Fibroblast of lung (primary cell): Measurements from ENCODE around the gene DOCK4. TPM values are rescaled to one million over a fixed set of nuclear protein-coding genes. Genes with fewer than 3 reads are reported as not detected.

Experiments
- DNase-seq, 2 donors: peaks; one replicate each; pipeline versions ENCODE4 v3.0.0 to v3.0.0-alpha.2; 2010; ENCODE audit warnings: low read depth in 2 of 2
- H2AFZ ChIP-seq: 2 replicates; pipeline ENCODE4 v1.5.1; 2012; ENCODE audit warnings: low read length, control low read depth, inconsistent platforms
- H3K27ac ChIP-seq: 2 replicates; pipeline ENCODE4 v1.5.1; 2011; ENCODE audit warnings: low read length, control low read depth; ENCODE audit not compliant: insufficient read depth
- H3K27me3 ChIP-seq: 2 replicates; pipeline ENCODE4 v1.5.1; 2011; ENCODE audit warnings: mild to moderate bottlenecking, low read length; ENCODE audit not compliant: control insufficient read depth, insufficient read depth
- H3K36me3 ChIP-seq: 2 replicates; pipeline ENCODE4 v1.5.1; 2011; ENCODE audit warnings: low read length; ENCODE audit not compliant: control insufficient read depth, insufficient read depth
- H3K4me1 ChIP-seq: 2 replicates; pipeline ENCODE4 v1.5.1; 2011; ENCODE audit warnings: low read length; ENCODE audit not compliant: control insufficient read depth, insufficient read depth; ENCODE audit errors: extremely low read depth
- H3K4me2 ChIP-seq: 2 replicates; pipeline ENCODE4 v1.5.1; 2011; ENCODE audit warnings: low read length, control low read depth; ENCODE audit not compliant: insufficient read depth; ENCODE audit errors: extremely low read depth
- H3K4me3 ChIP-seq, 4 experiments: fragments of 200-600 bp in 1 of 4; sonication (generic) in 1 of 4; replicated peaks in 1 of 4; 2 replicates each; pipeline ENCODE4 v1.5.1; 2011 to 2016; ENCODE audit warnings: low read length in 4 of 4, low read depth in 3 of 4, mild to moderate bottlenecking in 3 of 4, control low read depth in 2 of 4, inconsistent platforms in 1 of 4, mixed read lengths in 1 of 4; ENCODE audit not compliant: insufficient read depth in 1 of 4; ENCODE audit errors: control extremely low read depth in 1 of 4
- H3K79me2 ChIP-seq: 2 replicates; pipeline ENCODE4 v1.5.1; 2012; ENCODE audit warnings: mild to moderate bottlenecking, low read length, inconsistent platforms; ENCODE audit not compliant: control insufficient read depth, insufficient read depth
- H3K9ac ChIP-seq: 2 replicates; pipeline ENCODE4 v1.5.1; 2011; ENCODE audit warnings: mild to moderate bottlenecking, low read length, control low read depth; ENCODE audit not compliant: insufficient read depth
- H3K9me3 ChIP-seq: 2 replicates; pipeline ENCODE4 v1.5.1; 2012; ENCODE audit warnings: low read depth, low read length; ENCODE audit not compliant: control insufficient read depth, insufficient read depth
- H4K20me1 ChIP-seq: 2 replicates; pipeline ENCODE4 v1.5.1; 2011; ENCODE audit warnings: low read length; ENCODE audit not compliant: control insufficient read depth, insufficient read depth; ENCODE audit errors: extremely low read depth
- EZH2 ChIP-seq: IDR thresholded peaks from 2 replicates; pipeline ENCODE4 v1.5.1; 2012; ENCODE audit warnings: low read length, control low read depth, mild to moderate bottlenecking; ENCODE audit errors: missing control alignments
- polyA plus RNA-seq, 2 donors: library from polyadenylated mRNA; depleted of rRNA in 1 of 2; stranded (reverse) in 1 of 2; unstranded in 1 of 2; fragments of >200 nt; gene quantifications; 2 replicates each; pipeline ENCODE4 v1.2.1, GENCODE V29; 2011 to 2012; ENCODE audit warnings: missing spikeins in 1 of 2
- total RNA-seq: library from RNA; depleted of rRNA; stranded (reverse); fragments of >200 nt; gene quantifications from 2 replicates; pipeline ENCODE4 v1.2.1, GENCODE V29; 2014
- TF ChIP-seq, protein P1 (sequence below), 2 donors: IDR thresholded peaks in 1 of 2; conservative IDR thresholded peaks in 1 of 2; 1 replicate in 1 of 2; 2 replicates in 1 of 2; pipeline ENCODE4 v1.5.1; 2011 to 2012; ENCODE audit warnings: low read length in 2 of 2, control low read depth in 1 of 2, inconsistent platforms in 1 of 2, low read depth in 1 of 2, mild to moderate bottlenecking in 1 of 2

The DOCK4 gene
- total and polyA plus RNA-seq, 2 donors (not counting 1 experiment from before 2014, with no cell fraction given): 20.8 to 39.3 TPM

- Histone ChIP-seq H3K79me2 (no peaks in the 10 kb centered on the region), H3K4me1 (no peaks in the 10 kb centered on the region), H3K27ac (no peak overlapping the region), H4K20me1 (no peaks in the 10 kb centered on the region), H3K9ac (no peak overlapping the region), H3K36me3 (no peaks in the 10 kb centered on the region), H3K4me3 (no peak overlapping the region), H3K9me3 (no peaks in the 10 kb centered on the region), H3K27me3 (no peaks in the 10 kb centered on the region), H2AFZ (no peak overlapping the region), H3K4me2 (no peak overlapping the region)
- no peak for DNase-seq
- TF ChIP-seq EZH2: no peak
- TF ChIP-seq, protein P1, sequence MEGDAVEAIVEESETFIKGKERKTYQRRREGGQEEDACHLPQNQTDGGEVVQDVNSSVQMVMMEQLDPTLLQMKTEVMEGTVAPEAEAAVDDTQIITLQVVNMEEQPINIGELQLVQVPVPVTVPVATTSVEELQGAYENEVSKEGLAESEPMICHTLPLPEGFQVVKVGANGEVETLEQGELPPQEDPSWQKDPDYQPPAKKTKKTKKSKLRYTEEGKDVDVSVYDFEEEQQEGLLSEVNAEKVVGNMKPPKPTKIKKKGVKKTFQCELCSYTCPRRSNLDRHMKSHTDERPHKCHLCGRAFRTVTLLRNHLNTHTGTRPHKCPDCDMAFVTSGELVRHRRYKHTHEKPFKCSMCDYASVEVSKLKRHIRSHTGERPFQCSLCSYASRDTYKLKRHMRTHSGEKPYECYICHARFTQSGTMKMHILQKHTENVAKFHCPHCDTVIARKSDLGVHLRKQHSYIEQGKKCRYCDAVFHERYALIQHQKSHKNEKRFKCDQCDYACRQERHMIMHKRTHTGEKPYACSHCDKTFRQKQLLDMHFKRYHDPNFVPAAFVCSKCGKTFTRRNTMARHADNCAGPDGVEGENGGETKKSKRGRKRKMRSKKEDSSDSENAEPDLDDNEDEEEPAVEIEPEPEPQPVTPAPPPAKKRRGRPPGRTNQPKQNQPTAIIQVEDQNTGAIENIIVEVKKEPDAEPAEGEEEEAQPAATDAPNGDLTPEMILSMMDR (conservative IDR thresholded peaks at IDR 0.05 in 1 of 2, IDR thresholded peaks at IDR 0.05 in 1 of 2; ENCODE audit: low read depth in 1 of 2, low read length in 2 of 2): no peak
Measured at GRCh38 chr7:112045222-112045621, 161.0 kb downstream of the DOCK4 start.

GRCh38 chr7:112042631-112043030 is 163.6 kb downstream of the DOCK4 start:
- no peak overlapping the region for H3K4me3 ChIP-seq
- no peak overlapping the region for H3K27ac ChIP-seq
- no peak overlapping the region for H2AFZ ChIP-seq
- no peaks in the 10 kb centered on the region for H3K9me3 ChIP-seq
- no peaks in the 10 kb centered on the region for H3K79me2 ChIP-seq
- no peak overlapping the region for H3K4me2 ChIP-seq
- no peak for DNase-seq
- no peaks in the 10 kb centered on the region for H3K36me3 ChIP-seq
- TF ChIP-seq, protein P1 (conservative IDR thresholded peaks at IDR 0.05 in 1 of 2, IDR thresholded peaks at IDR 0.05 in 1 of 2; ENCODE audit: low read depth in 1 of 2, low read length in 2 of 2): no peak
- no peak for TF ChIP-seq EZH2
- no peaks in the 10 kb centered on the region for H4K20me1 ChIP-seq
- no peak overlapping the region for H3K9ac ChIP-seq
- no peaks in the 10 kb centered on the region for H3K27me3 ChIP-seq
- no peaks in the 10 kb centered on the region for H3K4me1 ChIP-seq

DNA sequence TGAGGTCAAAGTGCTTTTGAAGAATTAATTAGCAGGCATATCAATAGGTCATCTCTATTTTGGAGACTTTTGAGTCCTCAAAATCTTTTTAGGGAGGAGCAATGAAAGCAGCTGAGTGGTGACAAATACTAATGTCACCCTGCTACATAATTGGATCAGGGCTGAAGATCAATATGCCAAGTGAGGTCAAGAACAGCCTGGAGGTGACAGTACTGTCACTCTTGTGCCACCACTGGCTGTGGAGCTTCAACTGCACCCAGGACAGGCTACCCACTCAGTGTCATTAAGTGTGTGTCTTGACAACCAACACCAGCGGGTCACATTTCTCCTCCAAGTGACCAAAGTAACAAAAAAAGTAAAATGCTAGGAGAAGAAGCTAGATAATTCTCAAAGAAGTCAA is 167.8 kb downstream of the DOCK4 start:
- no peaks in the 10 kb centered on the region for H4K20me1 ChIP-seq
- no peak overlapping the region for H3K4me2 ChIP-seq

More for the DNA sequence above, 167.8 kb downstream of the DOCK4 start:
- peaks cover 3% of the 10 kb centered on the region for H3K4me1 ChIP-seq
- no peak for DNase-seq
- no peak overlapping the region for H3K9ac ChIP-seq
- no peak overlapping the region for H3K27ac ChIP-seq
- no peak overlapping the region for H2AFZ ChIP-seq
- H3K4me3 ChIP-seq: no peak overlapping the region
- no peaks in the 10 kb centered on the region for H3K27me3 ChIP-seq
- H3K9me3 ChIP-seq: no peaks in the 10 kb centered on the region
- H3K79me2 ChIP-seq: no peaks in the 10 kb centered on the region
- H3K36me3 ChIP-seq: no peaks in the 10 kb centered on the region
- no peak for TF ChIP-seq EZH2
- TF ChIP-seq, protein P1 (conservative IDR thresholded peaks at IDR 0.05 in 1 of 2, IDR thresholded peaks at IDR 0.05 in 1 of 2; ENCODE audit: low read depth in 1 of 2, low read length in 2 of 2): no peak
